GM21526 (cell line): ENCODE results near the gene ZBTB46.

ENCODE experiments used
- ATAC-seq: cut with Tn5 transposase; IDR thresholded peaks from one replicate; pipeline ENCODE4 v1.9.1; 2021; ENCODE audit warnings: moderate library complexity; ENCODE audit not compliant: unreplicated experiment, low FRiP score

Gene ZBTB46

GRCh38 chr20:63842258-63842657 is 11.2 kb upstream of the ZBTB46 start:
- ATAC-seq = no peak

DNA sequence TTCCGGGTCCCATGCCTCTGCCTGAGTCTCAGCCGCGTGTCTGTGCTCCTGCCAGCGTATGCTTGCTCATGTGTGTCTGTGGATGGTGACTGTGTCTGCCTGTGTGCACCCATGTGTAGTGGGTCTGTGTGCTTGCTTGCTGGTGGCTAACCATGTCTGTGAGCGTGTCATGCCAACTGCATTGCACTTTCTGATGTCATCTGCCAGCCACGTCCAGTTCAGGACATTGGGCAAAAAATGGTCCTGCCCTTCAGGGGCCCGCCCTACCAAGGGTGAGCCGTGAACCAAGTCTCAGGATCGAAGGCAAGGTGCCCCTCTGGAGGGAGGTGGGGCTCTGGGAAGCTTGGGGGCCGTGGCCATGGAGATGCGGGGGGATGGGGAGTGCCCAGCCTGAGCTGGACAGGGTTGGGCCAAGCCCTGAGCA is 9.4 kb upstream of the ZBTB46 start:
- no peak for ATAC-seq

DNA sequence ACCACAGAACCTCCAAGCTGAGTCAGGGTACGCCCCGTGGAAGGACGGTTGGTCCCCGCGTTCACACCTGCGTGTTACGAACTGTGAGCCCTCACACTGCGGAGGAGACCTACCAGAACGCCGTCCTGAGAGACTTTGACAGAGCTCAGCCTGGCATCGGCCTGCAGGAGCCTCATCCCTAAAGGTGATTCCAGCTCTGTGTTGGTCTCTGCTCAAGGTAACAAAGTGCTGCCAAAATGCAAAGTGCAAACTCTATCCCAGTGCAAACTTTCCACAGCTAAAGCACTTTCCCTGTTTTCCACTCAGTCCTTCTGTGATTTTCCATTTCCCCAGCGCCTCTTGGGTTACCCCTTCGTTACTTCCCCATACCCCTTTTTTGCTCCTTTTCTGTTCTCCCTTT is 8.6 kb upstream of the ZBTB46 start:
- ATAC-seq = no peak

- ATAC-seq = no peak
Observed at GRCh38 chr20:63837479-63837878, 6.4 kb upstream of the ZBTB46 start.

- no peak for ATAC-seq
Observed at GRCh38 chr20:63836458-63837344, 5.6 kb upstream of the ZBTB46 start.

- no peak for ATAC-seq
Observed at GRCh38 chr20:63835021-63835858, 4.2 kb upstream of the ZBTB46 start.

- ATAC-seq = no peak
Observed at GRCh38 chr20:63834491-63834880, 3.4 kb upstream of the ZBTB46 start.

DNA sequence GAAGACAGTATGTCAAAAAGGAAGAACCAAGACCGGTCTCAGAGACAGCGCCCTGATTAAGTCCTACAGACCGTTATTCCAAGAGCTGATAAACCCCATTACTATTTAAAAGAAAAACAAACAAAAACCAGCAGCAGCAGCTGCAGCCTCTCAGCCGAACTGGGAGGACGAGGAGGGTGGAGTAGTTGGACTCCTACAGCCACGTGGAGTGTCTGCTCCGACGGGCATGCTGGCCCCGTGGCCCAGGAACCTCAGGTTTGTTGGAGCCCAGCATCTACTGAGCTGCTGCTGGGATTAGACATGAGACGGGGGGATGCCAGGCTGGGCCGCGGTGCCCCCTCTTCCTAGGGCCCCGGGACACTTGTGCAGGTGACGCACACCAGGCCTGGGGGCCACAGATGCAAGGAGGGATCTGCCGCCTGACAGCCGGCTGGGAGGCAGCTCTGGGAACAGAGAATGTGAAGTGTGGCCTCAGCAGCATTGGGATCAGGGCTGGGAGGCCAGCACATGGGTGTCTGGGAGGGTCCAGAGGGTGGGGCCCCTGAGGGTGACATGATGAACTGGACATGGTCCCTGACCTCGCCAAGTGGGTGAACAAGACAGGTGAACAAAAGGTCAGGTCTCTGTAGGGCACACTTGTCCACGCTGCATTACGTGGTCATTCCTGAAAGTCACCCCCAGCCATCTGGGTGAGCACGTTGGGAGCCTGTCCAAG is 2.9 kb upstream of the ZBTB46 start:
- ATAC-seq = no peak

GRCh38 chr20:63831993-63832686 is 1.1 kb upstream of the ZBTB46 start:
- ATAC-seq = no peak

DNA sequence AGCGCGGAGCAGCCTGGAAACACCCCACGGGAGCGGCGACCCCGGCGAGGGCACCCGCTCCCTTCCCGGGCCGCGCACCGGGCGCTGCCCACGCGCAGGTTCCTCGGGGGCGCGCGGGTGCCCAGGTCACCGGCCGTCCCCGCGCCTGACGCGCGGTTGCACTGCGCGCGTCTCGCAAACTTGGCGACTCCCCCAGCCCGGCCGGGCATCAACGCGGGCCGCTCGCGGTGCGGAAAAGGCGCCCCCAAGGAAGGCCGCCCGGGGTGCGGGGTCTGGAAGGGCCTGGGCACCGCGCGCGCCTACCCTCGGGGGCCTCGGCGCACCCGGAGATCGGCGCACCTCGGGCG is 555 bp upstream of the ZBTB46 start:
- ATAC-seq = no peak

DNA sequence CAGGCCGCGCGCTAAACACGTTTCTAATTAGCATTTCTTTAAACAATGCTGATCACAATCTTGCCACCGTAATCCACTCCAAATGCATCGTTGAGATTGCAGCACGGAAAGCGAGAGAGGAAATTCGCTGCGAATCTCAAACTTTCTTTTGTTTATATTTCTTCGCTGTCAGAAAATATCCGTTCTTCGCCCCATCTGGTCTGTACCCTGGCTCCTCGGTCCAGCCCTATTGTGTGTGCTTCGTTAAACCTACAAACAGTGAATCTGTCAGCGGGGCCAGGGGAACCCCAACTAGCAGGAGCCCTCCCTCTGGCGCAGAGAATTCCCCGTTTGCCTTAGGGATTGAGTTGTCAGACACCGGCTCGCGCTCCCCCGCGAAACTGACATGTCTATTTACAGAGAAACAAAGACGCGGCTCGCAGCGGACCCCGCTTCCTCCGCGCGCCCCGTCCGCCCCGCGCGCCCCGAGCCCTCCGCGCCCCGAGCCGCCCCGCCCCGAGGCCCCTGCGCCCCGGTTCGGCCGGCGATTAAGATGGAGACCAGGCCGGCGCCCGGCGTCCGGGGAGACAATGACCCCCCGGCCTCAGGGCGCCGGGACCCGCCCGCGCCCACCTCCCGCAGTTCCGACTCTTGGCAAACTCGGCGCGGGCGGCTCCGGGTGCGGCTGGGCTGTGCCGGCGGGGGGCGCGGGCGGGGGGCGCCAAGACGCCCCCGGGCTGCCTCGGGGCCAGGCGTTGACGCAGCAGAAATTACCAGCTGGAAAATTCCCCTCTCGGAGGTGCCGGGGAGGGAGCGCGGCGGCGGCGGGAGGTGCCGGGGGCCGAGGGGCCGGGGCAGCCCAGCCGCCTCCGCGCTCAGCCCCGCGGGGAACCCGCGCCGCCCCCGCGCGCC is 874 bp downstream of the ZBTB46 start:
- ATAC-seq = no peak

DNA sequence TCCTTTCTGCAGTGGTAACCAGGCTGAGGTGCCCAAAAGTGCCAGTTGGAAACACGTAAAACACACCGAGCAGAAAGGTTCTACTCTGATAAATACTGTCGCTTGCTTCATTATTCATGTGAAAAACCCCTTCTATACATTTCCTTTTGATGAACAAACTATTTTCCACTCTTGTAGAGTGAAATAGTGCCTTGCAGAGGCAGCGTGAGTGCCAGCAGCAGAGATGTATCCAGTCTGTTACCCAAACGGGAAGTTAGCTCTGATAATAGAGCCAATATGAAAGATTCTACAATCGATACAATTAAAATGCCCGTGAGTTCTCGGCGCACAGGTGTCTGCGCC is 1.5 kb downstream of the ZBTB46 start:
- ATAC-seq = no peak

DNA sequence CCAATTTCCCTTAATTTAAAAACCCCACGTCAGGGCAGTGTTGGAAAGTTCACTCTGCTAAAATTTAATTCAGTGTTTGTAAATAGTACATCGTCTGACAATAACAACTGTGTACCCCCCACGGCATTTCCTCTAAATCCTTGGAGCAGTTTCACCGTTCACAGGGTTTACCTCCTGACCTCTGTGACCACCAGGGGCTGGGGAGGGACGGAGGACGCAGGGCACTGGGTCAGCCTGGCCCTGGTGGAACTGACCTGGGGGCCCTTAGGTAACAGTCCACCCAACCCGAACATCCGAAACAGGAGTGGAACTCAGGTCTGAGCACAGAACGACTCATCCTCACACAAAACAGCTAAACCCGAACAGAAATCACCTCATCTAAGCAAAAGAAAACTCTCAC is 2.1 kb downstream of the ZBTB46 start:
- ATAC-seq = no peak

GRCh38 chr20:63828545-63828944 is 2.5 kb downstream of the ZBTB46 start:
- no peak for ATAC-seq

- ATAC-seq = no peak
Observed at GRCh38 chr20:63828124-63828523, 2.9 kb downstream of the ZBTB46 start.

- no peak for ATAC-seq
Observed at GRCh38 chr20:63826753-63827152, 4.3 kb downstream of the ZBTB46 start.

- ATAC-seq = no peak
Observed at GRCh38 chr20:63825331-63826118, 5.5 kb downstream of the ZBTB46 start.

GRCh38 chr20:63823691-63824311 is 7.3 kb downstream of the ZBTB46 start:
- ATAC-seq = no peak
